NCI-H1436 (cell line): ENCODE results near the gene TEX19.
A peak's percentile ranks its signal among the peaks of the same experiment; 100 is the strongest.
"Not testable (repeated sequence)": the region's sequence is repeated elsewhere in the genome, so short reads cannot be mapped to it uniquely, and the experiment has no call there.

Experiments used
- DNase-seq: peaks from one replicate; lab custom pipeline; 2025; lab: John Stamatoyannopoulos, UW

The TEX19 gene

GRCh38 chr17:82356845-82357355 lies 2.1 kb upstream of the TEX19 start:
- no peak for DNase-seq

- DNase-seq = no peak
Measured at GRCh38 chr17:82357394-82357793, 1.7 kb upstream of the TEX19 start.

GRCh38 chr17:82359451-82360074 lies 516 bp downstream of the TEX19 start:
- DNase-seq = not testable (repeated sequence)

- DNase-seq = no peak
Measured at GRCh38 chr17:82361885-82362633, 3.0 kb downstream of the TEX19 start.

- DNase-seq = peak; percentile 24
Measured at GRCh38 chr17:82365606-82366295, 6.7 kb downstream of the TEX19 start.

- DNase-seq = peak; percentile 69
Measured at GRCh38 chr17:82366749-82367148, 7.7 kb downstream of the TEX19 start.

GRCh38 chr17:82367724-82368524 lies 8.9 kb downstream of the TEX19 start:
- peak; percentile 97 for DNase-seq

- no peak for DNase-seq
Measured at GRCh38 chr17:82369211-82369610, 10.2 kb downstream of the TEX19 start.

GRCh38 chr17:82370471-82371332 lies 11.7 kb downstream of the TEX19 start:
- no peak for DNase-seq

- DNase-seq = no peak
Measured at GRCh38 chr17:82371333-82372248, 12.5 kb downstream of the TEX19 start, which contains the start of gene UTS2R. TSS of gene UTS2R (plus strand) at chr17:82371765. CDS start at chr17:82374325, 2,560 bp downstream.

- no peak for DNase-seq
Measured at GRCh38 chr17:82372249-82373071, 13.4 kb downstream of the TEX19 start.

- DNase-seq = not testable (repeated sequence)
Measured at GRCh38 chr17:82373072-82373452, 14.0 kb downstream of the TEX19 start.

GRCh38 chr17:82373731-82374625 lies 14.9 kb downstream of the TEX19 start:
- no peak for DNase-seq

GRCh38 chr17:82374626-82375331 lies 15.7 kb downstream of the TEX19 start:
- peak; percentile 35 for DNase-seq

- DNase-seq = no peak
Measured at GRCh38 chr17:82375359-82376041, 16.5 kb downstream of the TEX19 start.

- no peak for DNase-seq
Measured at GRCh38 chr17:82376042-82376730, 17.1 kb downstream of the TEX19 start.
